ENCODE results near the gene CYP19A1. TPM values are rescaled to one million over a fixed set of nuclear protein-coding genes. Genes with fewer than 3 reads are reported as not detected.

Gene CYP19A1
- total and polyA plus RNA-seq, 2 of the 8 experiments (the other 6 are each of a cell fraction or from before 2014, with no cell fraction given), result not detected

DNA sequence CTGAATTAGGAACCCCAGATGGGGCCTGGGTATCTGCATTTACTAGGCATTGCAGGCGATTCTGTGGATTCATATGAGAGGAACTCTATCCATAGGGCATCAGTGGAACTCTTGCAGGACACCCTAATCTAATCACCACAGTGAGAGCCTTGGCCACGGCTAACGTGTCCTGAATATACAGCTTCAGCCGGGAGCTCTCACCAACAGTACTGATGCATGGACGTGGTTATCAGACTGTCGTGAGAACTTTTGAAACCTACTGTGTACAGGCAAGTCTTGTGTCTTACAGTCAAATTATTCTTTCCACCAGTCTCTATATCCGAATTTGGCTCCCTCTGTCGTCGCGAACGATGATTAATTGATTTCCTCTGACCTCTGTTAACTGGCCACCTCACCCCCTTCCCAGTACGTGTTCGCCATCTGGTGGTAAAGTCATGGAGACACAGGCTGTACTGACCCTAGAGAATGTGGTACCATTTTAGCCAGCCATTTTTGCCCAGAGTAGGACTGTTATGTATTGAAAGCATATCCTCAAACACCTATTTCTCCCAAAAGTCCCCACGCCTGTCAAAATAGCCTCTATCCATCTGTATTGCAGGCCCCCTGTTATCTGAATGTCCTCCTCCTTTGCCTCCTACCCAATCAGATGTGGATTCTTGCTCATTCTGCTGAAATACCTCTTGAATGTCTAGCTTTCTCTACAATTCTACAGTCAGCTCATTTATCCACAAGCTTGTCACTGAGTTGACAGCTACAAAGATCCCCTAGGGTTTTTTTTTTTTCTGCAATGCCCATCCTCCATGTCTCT is 42.8 kb upstream of the CYP19A1 start (continued):
- TF ChIP-seq GTF2F1 (IDR thresholded peaks at IDR 0.05; ENCODE audit: borderline replicate concordance, low read depth, low read length), result no peak
